ENCODE measurements around the gene EMX1.

DNA sequence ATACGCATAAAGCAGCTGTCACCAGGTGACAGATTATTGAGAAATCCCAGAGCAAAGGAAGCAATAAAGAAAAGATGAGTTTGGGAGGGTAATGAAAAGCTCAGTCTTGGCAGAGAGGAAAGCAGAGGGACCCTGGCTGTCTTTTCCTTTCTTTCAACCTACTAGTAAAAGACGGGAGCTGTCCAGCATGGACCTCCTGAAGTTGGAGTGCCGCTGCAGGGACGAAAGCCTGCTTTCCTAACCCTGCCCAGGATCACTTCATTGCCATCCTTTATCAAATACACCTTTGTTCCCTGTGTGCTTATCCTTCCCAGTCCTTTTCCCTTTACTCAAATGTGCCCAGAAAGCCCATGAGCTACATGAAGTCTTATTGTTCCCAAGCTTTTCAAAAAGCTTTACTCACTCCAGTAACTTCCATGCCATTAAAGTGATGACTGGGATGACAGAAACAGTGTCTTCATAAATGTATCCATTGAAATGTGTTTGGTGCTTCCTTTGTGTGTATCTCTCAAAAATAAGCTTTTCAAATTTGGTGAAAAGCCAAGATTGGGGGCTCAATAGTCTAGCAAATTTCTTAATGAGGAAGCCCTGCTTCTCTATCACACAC lies 33.9 kb upstream of the EMX1 start:
- TF ChIP-seq CTCF (conservative IDR thresholded peaks at IDR 0.05; ENCODE audit: low read length) (no peak), EZH2phosphoT487 (IDR thresholded peaks at IDR 0.05; ENCODE audit: borderline replicate concordance, low read depth, low read length) (no peak)
